ENCODE measurements around the gene EN2.
"Not testable (repeated sequence)": the region's sequence is repeated elsewhere in the genome, so short reads cannot be mapped to it uniquely, and the experiment has no call there.

Gene EN2

GRCh38 chr7:155425887-155426286 lies 32.0 kb upstream of the EN2 start:
- no peak for DNase-seq (ENCODE audit: low read depth)

GRCh38 chr7:155426543-155427410 lies 31.2 kb upstream of the EN2 start:
- no peak for DNase-seq (ENCODE audit: low read depth)

GRCh38 chr7:155427411-155428038 lies 30.4 kb upstream of the EN2 start:
- no peak for DNase-seq (ENCODE audit: low read depth)

GRCh38 chr7:155428171-155428834 lies 29.6 kb upstream of the EN2 start:
- DNase-seq (ENCODE audit: low read depth) = no peak

- no peak for DNase-seq (ENCODE audit: low read depth)
Observed at GRCh38 chr7:155429651-155430050, 28.3 kb upstream of the EN2 start.

GRCh38 chr7:155430606-155431005 lies 27.3 kb upstream of the EN2 start:
- DNase-seq (ENCODE audit: low read depth) = no peak

GRCh38 chr7:155431231-155431630 lies 26.7 kb upstream of the EN2 start:
- DNase-seq (ENCODE audit: low read depth) = no peak

- no peak for DNase-seq (ENCODE audit: low read depth)
Observed at GRCh38 chr7:155431711-155432110, 26.2 kb upstream of the EN2 start.

GRCh38 chr7:155435110-155435509 lies 22.8 kb upstream of the EN2 start:
- no peak for DNase-seq (ENCODE audit: low read depth)

GRCh38 chr7:155437836-155438235 lies 20.1 kb upstream of the EN2 start:
- DNase-seq (ENCODE audit: low read depth) = no peak

GRCh38 chr7:155438777-155439176 lies 19.2 kb upstream of the EN2 start:
- DNase-seq (ENCODE audit: low read depth) = no peak

GRCh38 chr7:155439311-155440017 lies 18.5 kb upstream of the EN2 start:
- DNase-seq (ENCODE audit: low read depth) = no peak

- DNase-seq (ENCODE audit: low read depth) = no peak
Observed at GRCh38 chr7:155440018-155440410, 17.9 kb upstream of the EN2 start.

- DNase-seq (ENCODE audit: low read depth) = no peak
Observed at GRCh38 chr7:155441856-155442255, 16.1 kb upstream of the EN2 start.

- no peak for DNase-seq (ENCODE audit: low read depth)
Observed at GRCh38 chr7:155444746-155445145, 13.2 kb upstream of the EN2 start.

GRCh38 chr7:155445606-155446005 lies 12.3 kb upstream of the EN2 start:
- DNase-seq (ENCODE audit: low read depth) = not testable (repeated sequence)

GRCh38 chr7:155447603-155448002 lies 10.3 kb upstream of the EN2 start:
- no peak for DNase-seq (ENCODE audit: low read depth)

GRCh38 chr7:155448632-155449007 lies 9.3 kb upstream of the EN2 start:
- no peak for DNase-seq (ENCODE audit: low read depth)

GRCh38 chr7:155449008-155449868 lies 8.7 kb upstream of the EN2 start:
- no peak for DNase-seq (ENCODE audit: low read depth)

GRCh38 chr7:155449869-155450557 lies 7.9 kb upstream of the EN2 start:
- DNase-seq (ENCODE audit: low read depth) = no peak

- DNase-seq (ENCODE audit: low read depth) = no peak
Observed at GRCh38 chr7:155450558-155450969, 7.4 kb upstream of the EN2 start.
